Activated CD4-positive, alpha-beta T cell treated with anti-CD3 and anti-CD28 coated beads, Interleukin-2, amount 50 U/mL, for 24 hours (primary cell): ENCODE data around the gene MEX3B.
A peak's percentile ranks its signal among the peaks of the same experiment; 100 is the strongest.
"Not testable (repeated sequence)": the region's sequence is repeated elsewhere in the genome, so short reads cannot be mapped to it uniquely, and the experiment has no call there.

Experiments used
- DNase-seq, 2 donors: peaks; one replicate each; pipeline ENCODE4 v3.0.0-alpha.2; 2020; ENCODE audit warnings: low read depth in 1 of 2, low spot score in 1 of 2

Gene MEX3B

GRCh38 chr15:82051664-82052063, 5.8 kb upstream of the MEX3B start:
- no peak for DNase-seq

DNA sequence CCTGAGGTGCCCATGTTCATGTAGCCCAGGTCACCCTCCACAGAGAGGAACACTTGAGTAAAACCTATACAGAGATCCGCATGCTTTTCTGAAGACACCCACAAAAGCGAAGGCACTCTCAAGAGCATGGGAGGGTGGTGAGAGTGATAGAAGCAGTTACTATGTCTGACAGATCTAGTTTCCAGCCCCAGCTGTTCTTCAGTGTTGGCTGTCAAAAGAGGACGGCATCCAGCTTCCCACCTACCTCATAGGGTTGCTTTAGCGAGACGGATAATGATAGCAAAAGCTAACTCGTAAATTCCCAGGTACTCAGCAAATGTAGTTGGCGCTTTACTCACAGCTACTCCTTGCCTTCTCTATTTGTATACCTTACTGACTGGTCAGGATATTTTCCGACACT, 3.0 kb upstream of the MEX3B start:
- no peak for DNase-seq

DNA sequence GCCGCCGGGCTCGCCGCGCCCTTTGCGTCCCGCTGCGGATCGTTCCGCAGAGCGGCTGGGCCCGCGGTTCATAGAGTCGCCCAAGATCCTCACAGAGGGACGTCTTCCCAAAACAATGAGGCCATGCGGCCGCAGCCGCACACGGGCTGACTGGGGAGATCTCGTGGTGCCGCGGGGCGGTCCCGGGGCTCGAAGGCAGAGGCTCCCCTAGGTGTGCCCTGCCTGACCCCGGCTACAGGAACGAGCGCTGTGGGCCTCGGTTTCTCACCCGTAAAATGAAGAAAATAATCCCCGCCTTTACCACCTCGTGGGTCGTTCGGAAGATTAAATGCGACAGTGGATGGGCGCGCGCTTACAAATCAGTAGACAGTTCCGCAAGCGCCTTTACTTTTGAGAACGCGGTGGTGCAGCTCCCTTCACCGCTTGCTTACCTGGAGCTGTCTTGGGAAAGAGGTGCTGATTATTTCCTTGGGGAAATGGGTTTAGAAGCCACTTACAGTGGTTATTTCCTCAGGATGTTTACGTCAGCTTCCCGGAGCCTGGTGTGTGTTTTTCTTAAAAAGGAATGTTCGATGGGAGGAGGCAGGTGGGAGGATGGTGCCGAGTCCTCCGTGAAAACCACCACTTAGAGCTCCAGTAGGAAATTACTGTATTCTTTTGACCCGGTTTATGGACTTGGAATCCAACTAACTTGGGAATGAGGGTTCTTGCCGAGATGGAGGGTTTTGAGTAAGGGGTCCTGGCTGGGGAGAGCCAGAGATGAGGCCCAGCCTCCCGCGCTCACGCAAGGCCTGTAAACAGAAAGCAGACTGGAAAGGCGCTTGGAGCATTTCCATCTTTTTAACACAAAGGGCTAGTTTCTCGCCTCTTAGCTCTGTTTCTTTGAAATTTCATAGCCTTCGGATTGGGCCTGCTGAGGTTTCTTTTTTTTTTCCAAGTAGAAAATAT, 1.9 kb upstream of the MEX3B start:
- no peak for DNase-seq

DNA sequence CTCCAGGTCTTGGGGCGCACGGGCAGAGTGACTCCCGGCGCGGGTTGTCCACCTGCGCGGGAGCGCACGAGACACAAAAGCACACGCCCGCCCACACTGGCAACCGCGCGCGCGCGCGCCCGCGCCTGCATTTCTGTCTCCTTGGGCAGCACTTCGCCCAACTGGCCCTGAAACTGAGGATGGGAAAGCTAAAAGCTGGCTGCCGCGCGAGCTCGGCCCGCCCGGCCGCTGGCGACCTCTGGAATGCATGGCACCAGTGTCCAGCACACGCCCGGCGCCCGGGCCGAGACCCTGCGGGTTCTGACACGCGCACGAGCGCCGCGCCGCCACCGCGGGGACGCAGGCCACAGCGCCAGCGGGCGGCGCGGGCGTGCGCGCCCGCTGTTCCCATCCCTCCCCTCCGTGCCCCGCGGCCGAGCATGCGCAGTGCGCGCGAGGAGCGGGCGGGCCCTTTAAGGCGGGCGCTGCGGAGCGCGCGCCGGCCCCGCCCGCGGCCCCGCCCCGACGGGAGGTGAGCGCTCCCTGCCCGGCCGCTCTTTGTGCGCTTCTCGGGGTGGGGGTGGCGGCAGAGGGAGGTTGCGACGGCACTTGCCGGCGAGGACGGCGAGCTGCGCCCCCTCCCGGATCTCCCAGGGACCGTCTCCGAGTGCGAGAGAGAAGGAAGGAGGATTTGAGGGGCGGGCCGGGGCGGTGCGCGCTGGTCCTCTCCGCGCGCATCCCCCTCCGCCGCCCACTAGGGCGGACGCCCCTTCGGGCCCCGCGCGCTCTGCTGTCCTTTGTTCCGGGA, 1.0 kb upstream of the MEX3B start:
- peak; percentile 67 to 76 for DNase-seq

DNA sequence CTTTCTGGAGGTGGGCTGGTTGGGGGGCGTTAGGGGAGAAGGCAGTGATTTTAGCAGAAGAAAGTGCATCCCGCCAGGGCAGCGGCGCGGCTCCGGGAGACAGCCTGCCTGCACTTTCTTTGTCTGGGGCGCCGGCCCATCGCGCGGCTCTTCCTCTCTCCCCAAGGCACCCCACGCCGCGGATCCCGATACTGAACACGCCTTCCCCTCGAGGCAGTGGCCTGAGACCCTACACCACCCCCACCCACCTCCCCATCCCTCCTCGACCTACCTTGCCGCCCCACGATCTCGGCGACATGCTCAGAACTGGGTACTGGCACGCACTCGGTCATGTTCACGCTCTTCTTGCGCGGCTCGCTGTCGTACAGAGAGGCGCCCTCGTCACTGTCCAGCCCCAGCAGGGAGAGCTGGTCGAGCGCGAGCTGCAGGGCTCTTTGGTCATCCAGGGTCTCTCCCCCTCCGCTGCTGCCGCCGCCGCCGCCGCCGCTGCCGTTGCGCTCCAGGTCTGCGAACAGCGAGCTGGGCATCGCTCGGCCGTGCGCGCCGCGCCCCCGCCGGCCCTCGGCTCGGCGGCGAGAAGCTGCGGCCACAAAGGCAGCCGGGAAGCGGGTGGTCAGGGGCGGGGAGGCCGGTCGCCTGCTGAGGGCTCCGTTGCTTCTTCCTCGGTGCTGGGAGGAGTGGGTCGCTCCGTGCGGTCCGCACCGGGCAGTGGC, 483 bp downstream of the MEX3B start:
- no peak for DNase-seq

DNA sequence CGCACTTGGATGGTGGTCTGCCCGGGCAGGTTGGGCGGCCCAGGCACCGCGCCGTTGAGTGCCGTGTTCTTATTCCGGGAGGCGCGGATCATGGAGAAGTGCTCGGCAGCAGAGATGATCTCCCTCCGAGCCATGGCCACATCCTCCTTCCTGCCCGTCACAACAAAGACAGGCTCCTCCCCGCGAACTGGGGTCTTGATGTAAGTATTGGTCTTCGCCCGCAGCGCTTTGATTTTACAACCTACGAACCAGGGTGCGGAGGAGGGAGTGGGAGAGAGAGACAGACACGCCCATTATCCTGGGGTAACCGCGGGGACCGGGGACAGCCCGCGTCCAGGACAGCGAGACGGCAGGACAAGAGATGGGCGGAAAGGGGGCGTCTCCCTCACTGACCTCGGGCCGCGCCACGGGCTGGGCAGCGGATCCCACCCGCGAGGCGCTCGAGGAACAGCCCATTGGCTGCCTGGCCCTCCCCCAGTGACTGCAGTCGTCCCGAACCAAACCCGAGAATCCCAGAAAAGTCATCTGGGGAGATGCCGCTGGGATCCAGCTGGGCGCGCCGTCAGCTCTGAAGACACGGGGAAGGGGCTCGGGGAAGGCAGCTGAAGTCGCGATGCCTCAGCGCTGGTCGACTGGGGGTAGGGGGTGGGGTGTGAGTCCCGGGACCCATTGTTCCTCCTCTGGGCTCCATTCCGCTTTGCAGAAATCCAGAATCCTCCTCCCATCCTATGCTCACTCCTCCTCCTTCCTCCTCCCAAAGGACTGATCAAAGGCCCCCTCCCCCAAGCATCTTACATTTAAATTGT, 1.2 kb downstream of the MEX3B start:
- no peak for DNase-seq

DNA sequence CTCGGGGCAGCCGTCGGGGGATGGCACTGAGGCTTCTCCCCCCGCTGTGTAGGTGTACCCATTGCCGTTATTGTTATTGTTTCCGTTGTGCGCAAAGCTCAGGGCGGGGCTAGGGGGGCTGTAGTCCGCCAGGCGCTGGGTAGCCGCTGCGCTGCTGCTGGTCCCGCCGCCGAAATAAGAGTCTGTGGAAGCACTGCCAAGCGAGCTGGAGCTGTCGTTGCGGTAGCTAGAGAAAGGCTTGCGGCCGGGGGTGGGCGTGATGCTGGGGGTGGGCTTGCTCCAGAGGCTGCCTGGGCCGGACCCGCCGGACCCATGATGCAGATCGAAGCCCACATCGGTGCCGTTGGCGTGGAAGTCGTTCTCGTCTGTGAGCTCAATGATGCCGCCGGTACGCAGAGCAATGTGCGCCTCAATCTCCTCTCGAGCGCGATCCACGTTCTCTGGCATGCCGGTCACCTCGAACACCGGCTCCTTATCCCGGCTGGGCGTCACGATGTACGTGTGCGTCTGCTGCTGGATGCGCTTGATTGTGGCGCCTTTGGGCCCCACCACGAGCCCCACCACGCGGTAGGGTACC, 1.9 kb downstream of the MEX3B start:
- no peak for DNase-seq

GRCh38 chr15:82043130-82043673, 2.6 kb downstream of the MEX3B start:
- DNase-seq, result no peak

DNA sequence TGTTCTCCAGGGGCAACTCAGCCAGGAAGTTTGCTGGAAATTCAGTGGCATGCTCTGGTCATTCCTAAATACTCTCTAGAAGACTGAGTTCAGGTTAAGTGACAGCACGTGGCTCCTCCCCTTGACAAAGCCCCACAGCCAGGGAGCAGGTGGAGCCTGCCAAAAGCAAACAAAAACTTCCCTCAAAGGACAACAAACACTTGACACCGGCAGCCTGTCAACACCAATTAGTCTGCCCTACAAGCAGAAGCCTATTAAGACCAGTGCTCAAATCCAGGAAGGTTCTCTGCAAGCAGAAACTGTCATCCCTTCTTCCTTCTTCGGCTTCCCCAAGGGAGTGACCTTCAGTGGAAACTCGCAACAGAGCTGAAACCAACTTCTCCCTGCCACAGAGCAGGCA, 5.0 kb downstream of the MEX3B start:
- DNase-seq, result no peak

DNA sequence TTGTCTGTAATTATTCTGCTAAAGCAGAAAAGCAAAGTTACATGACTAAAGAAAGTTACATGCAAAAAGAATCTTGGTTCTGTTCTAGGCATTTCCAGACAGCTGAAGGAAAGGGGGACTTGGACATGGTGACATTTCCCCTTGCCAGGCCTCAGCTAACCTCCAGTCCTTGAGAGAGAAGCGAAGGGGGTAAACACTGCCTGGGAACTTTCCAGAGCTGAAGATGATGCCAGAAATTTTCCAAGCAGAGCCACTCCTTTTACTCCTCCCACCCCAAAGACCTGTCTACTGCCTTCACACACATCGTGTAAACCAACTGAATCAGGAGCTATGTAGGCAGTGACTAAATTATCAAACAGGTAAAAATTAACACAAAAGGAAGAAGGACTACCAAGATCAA, 5.4 kb downstream of the MEX3B start:
- DNase-seq, result no peak

DNA sequence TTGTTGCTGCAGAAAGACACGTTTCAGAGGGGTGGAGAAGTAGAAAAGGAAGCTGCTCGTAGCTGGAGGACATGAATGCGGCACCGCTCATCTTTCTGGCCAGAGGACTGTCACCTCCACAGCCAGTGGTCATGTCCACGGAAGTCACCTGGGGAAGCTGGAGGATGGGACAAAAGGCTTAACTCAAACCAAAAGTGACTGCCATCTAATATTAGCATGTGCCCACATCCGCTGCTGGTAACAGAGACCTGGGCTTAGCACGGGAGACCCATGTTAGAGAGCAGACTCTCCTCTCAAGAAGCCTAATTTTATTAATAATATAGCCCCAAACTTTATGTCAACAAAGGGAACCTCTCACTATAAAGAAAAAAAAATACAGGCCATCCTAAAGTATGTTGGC, 5.9 kb downstream of the MEX3B start:
- DNase-seq, result no peak

DNA sequence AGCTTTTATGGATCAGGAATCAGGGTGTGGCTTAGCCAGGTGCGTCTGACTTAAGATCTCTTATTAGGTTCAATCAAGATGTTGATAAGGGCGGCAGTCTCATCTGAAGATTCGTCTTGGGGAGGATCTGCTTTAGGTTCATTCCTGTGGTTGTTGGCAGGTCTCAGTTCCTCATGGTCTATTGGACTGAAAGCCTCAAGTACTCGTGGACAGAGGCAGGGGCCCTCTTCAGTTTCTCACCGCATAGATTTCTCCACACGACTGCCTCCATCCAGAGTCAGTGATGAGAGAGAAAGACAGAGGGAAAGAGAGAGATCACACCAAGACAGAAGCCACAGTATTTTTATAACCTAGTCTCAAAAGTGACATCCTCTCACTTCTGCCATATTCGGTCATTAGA, 9.4 kb downstream of the MEX3B start:
- no peak for DNase-seq

GRCh38 chr15:82031871-82032270, 13.9 kb downstream of the MEX3B start:
- DNase-seq, result no peak

GRCh38 chr15:82030176-82030575, 15.6 kb downstream of the MEX3B start:
- no peak for DNase-seq

DNA sequence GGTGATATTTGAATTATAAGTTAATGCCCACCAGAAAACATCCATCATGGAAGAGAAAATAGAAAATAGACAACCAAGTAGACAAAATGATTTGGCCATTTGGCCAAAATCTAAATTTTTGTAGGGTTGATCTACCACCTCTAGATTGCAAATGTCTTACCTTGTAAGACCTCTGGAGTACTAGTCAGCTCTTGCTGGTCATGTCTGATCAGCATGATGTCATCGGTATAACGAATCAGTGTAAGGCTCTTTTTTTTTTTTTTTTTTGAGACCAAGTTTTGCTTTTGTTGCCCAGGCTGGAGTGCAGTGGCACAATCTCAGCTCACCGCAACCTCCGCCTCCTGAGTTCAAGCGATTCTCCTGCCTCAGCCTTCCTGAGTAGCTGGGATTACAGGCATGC, 17.7 kb downstream of the MEX3B start:
- not testable (repeated sequence) for DNase-seq

DNA sequence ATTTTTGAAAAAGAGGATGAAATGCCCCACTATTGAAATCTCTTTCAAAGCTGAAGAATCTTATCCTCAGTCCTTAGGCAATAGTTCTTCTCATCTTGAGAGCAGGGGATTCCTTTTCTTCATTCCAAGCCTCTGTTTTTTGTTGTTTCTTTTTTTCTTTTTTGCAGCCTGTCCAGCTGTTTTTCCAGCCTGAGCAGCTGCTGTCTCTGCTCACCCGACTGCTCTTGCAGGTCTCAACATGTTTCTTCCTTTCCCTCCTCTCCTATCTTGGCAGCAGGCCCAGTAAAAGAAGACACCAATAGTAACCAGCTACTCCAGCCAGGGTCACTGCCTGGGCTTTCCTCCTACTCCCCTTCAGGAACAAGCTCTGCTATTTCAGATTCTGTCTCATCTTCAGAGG, 23.8 kb downstream of the MEX3B start:
- DNase-seq, result no peak

- DNase-seq, result no peak
These were observed 25.0 kb downstream of the MEX3B start for GRCh38 chr15:82020625-82021394.

- no peak for DNase-seq
These were observed 27.6 kb downstream of the MEX3B start for GRCh38 chr15:82018201-82018600.

DNA sequence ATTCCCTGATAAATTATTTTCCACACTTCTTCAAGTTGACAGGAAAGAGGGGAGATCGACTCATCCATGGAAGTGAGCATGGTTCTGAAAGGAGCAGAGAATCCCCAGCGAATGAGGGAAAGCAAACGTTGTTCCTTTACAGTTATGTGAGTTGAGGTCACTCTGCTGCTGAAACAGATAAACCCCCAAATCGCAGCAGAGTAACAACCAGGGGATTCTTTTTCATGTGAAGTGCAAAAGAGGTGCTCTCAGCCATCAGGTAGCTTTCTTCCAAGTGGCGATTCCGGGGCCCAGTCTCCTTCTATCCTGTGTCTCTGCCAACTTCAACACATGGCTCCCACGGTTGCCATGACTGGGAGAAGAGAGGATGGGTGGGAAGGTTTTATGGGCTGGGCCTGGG, 28.2 kb downstream of the MEX3B start:
- no peak for DNase-seq
